IMR-90 (cell line): ENCODE data around the gene TMEM263. TPM values are rescaled to one million over a fixed set of nuclear protein-coding genes. Genes with fewer than 3 reads are reported as not detected.

Experiments used
- ATAC-seq: fragments of 200-7000 bp; cut with Tn5 transposase; 2 replicates; pipeline ENCODE4 v1.9.1; 2020; ENCODE audit warnings: low read depth, mild to moderate bottlenecking, moderate library complexity
- BruUV-seq: library from RNA; stranded (reverse); fragments of 400-500 nt; replicated peaks from 2 replicates; lab custom pipeline; 2021; lab: Mats Ljungman, UMichigan
- CTCF ChIA-PET: fragments of 300-600 bp; formaldehyde crosslinking; extraction: SDS; loops from one replicate; lab custom pipeline; 2021; ENCODE audit warnings: antibody characterized with exemption; lab: Yijun Ruan, JAX
- POLR2A ChIA-PET: fragments of 300-600 bp; sonication (Branson Sonifier 250); formaldehyde crosslinking; loops from one replicate; lab custom pipeline; 2022; ENCODE audit warnings: antibody characterized with exemption; ENCODE audit not compliant: unreplicated experiment; lab: Charles Lee
- DNase-seq: peaks from one replicate; pipeline ENCODE4 v3.0.0; 2013
- H2AFZ ChIP-seq: replicated peaks from 2 replicates; pipeline ENCODE3; 2013; ENCODE audit warnings: low read length, mild to moderate bottlenecking; ENCODE audit not compliant: poor library complexity
- H2AK5ac ChIP-seq: 2 replicates; pipeline ENCODE4 v1.6.1; 2013; ENCODE audit warnings: low read depth, low read length, inconsistent platforms
- H2AK9ac ChIP-seq: replicated peaks from 2 replicates; pipeline ENCODE3; 2013; ENCODE audit warnings: mild to moderate bottlenecking, low read depth, low read length, moderate library complexity; ENCODE audit not compliant: poor library complexity
- H2BK120ac ChIP-seq: 2 replicates; pipeline ENCODE4 v1.6.1; 2013; ENCODE audit warnings: low read depth, low read length, inconsistent platforms
- H2BK15ac ChIP-seq: 3 replicates; pipeline ENCODE4 v1.6.1; 2013; ENCODE audit warnings: low read depth, low read length, inconsistent platforms
- H2BK20ac ChIP-seq: 2 replicates; pipeline ENCODE4 v1.6.1; 2013; ENCODE audit warnings: low read depth, mild to moderate bottlenecking, inconsistent platforms, low read length, moderate library complexity
- H2BK5ac ChIP-seq: 2 replicates; pipeline ENCODE4 v1.6.1; 2013; ENCODE audit warnings: mild to moderate bottlenecking, low read depth, low read length, inconsistent platforms; ENCODE audit not compliant: poor library complexity, severe bottlenecking
- H3K14ac ChIP-seq: replicated peaks from 2 replicates; pipeline ENCODE4 v1.6.1; 2013; ENCODE audit warnings: low read depth, low read length, inconsistent platforms
- H3K18ac ChIP-seq: 2 replicates; pipeline ENCODE4 v1.6.1; 2013; ENCODE audit warnings: low read depth, low read length, control low read depth
- H3K23ac ChIP-seq: 2 replicates; pipeline ENCODE4 v1.6.1; 2013; ENCODE audit warnings: low read depth, low read length, inconsistent platforms
- H3K27ac ChIP-seq: 2 replicates; pipeline ENCODE4 v1.5.1; 2013; ENCODE audit warnings: mild to moderate bottlenecking, control low read depth, low read length; ENCODE audit not compliant: insufficient read depth
- H3K27me3 ChIP-seq: 2 replicates; pipeline ENCODE4 v1.6.1; 2013; ENCODE audit warnings: low read length; ENCODE audit not compliant: control insufficient read depth, insufficient read depth
- H3K36me3 ChIP-seq: 2 replicates; pipeline ENCODE4 v1.6.1; 2013; ENCODE audit warnings: low read length, mixed read lengths; ENCODE audit not compliant: control insufficient read depth, insufficient read depth
- H3K4ac ChIP-seq: 2 replicates; pipeline ENCODE4 v1.6.1; 2013; ENCODE audit warnings: low read depth, low read length, inconsistent platforms
- H3K4me1 ChIP-seq: 2 replicates; pipeline ENCODE4 v1.6.1; 2013; ENCODE audit warnings: low read length, mixed read lengths; ENCODE audit not compliant: control insufficient read depth, insufficient read depth
- H3K4me2 ChIP-seq: 2 replicates; pipeline ENCODE4 v1.6.1; 2013; ENCODE audit warnings: low read depth, mild to moderate bottlenecking, control low read depth, low read length, moderate library complexity
- H3K4me3 ChIP-seq: 2 replicates; pipeline ENCODE4 v1.5.1; 2013; ENCODE audit warnings: low read depth, mild to moderate bottlenecking, control low read depth, low read length, moderate library complexity; ENCODE audit not compliant: insufficient read depth
- H3K56ac ChIP-seq: 2 replicates; pipeline ENCODE4 v1.6.1; 2013; ENCODE audit warnings: low read length, inconsistent platforms; ENCODE audit not compliant: insufficient read depth; ENCODE audit errors: extremely low read depth
- H3K79me1 ChIP-seq, 2 experiments: 2 replicates each; pipeline ENCODE4 v1.6.1; 2013; ENCODE audit warnings: low read length in 2 of 2, inconsistent platforms in 1 of 2, low read depth in 1 of 2
- H3K9ac ChIP-seq: 2 replicates; pipeline ENCODE4 v1.6.1; 2013; ENCODE audit warnings: low read depth, low read length, control low read depth
- H3K9me1 ChIP-seq: 2 replicates; pipeline ENCODE4 v1.6.1; 2013; ENCODE audit warnings: low read length, inconsistent platforms; ENCODE audit not compliant: insufficient read depth
- H3K9me3 ChIP-seq: 2 replicates; pipeline ENCODE4 v1.6.1; 2013; ENCODE audit warnings: low read length; ENCODE audit not compliant: control insufficient read depth, insufficient read depth
- H4K20me1 ChIP-seq: 2 replicates; pipeline ENCODE4 v1.6.1; 2013; ENCODE audit warnings: low read length, inconsistent platforms; ENCODE audit not compliant: insufficient read depth
- H4K5ac ChIP-seq: 2 replicates; pipeline ENCODE4 v1.6.1; 2013; ENCODE audit warnings: mild to moderate bottlenecking, low read depth, low read length, control low read depth
- H4K8ac ChIP-seq, 2 experiments: 2 replicates each; pipeline ENCODE4 v1.6.1; 2013; ENCODE audit warnings: low read depth in 2 of 2, low read length in 2 of 2, control low read depth in 1 of 2, inconsistent platforms in 1 of 2
- H4K91ac ChIP-seq: 2 replicates; pipeline ENCODE4 v1.6.1; 2013; ENCODE audit warnings: low read depth, low read length, inconsistent platforms; ENCODE audit not compliant: insufficient read depth
- MXI1 ChIP-seq: IDR thresholded peaks from 2 replicates; pipeline ENCODE4 v1.6.1; 2012; ENCODE audit warnings: low read depth, mild to moderate bottlenecking, low read length, moderate library complexity, borderline replicate concordance
- RCOR1 ChIP-seq: IDR thresholded peaks from 2 replicates; pipeline ENCODE4 v1.6.1; 2012; ENCODE audit warnings: mild to moderate bottlenecking, low read length, improper control_type of control experiment; ENCODE audit not compliant: insufficient replicate concordance
- RFX5 ChIP-seq: IDR thresholded peaks from 2 replicates; pipeline ENCODE4 v1.8.0; 2012; ENCODE audit warnings: low read depth, mild to moderate bottlenecking, low read length, moderate library complexity
- WGBS, 2 experiments: methylation state at CpG; one replicate each; pipeline versions ENCODE4 v1.1.5 to v1.1.7; 2013; ENCODE audit warnings: missing lambda C conversion rate in 2 of 2; ENCODE audit not compliant: insufficient read length in 1 of 2; ENCODE audit errors: extremely low coverage in 2 of 2; 5-methylcytosine and 5-hydroxymethylcytosine counted together
- dilution Hi-C: fragments of 300-500 bp; cut with HindIII; formaldehyde crosslinking; loops from one replicate; pipeline ENCODE4 v1.14.3; 2018; ENCODE audit warnings: low sequenced_read_pairs; ENCODE audit not compliant: unreplicated experiment
- in situ Hi-C: fragments of 300-500 bp; cut with MboI; formaldehyde crosslinking; loops from 3 replicates; pipeline ENCODE4 v1.14.3; 2019; ENCODE audit warnings: low sequenced_read_pairs, inconsistent platforms, mixed read lengths
- intact Hi-C: fragments of 100-400 bp; cut with micrococcal nuclease; formaldehyde crosslinking; loops from 2 replicates; pipeline ENCODE4 v1.10.0; 2022
- polyA plus RNA-seq, 3 experiments: library from polyadenylated mRNA; depleted of rRNA; stranded (reverse); fragments of >200 nt; gene quantifications; 2 replicates each; pipeline ENCODE4 v1.2.3, GENCODE V29; 2012; ENCODE audit warnings: low replicate concordance in 1 of 3
- total RNA-seq: library from RNA; depleted of rRNA; stranded (reverse); fragments of >200 nt; gene quantifications from 2 replicates; pipeline ENCODE4 v1.2.3, GENCODE V29; 2012
- TF ChIP-seq, protein P1 (sequence below): conservative IDR thresholded peaks from 2 replicates; pipeline ENCODE4 v1.5.1; 2012; ENCODE audit warnings: mild to moderate bottlenecking, low read depth, low read length, improper control_type of control experiment

Gene TMEM263
- total and polyA plus RNA-seq, 2 of the 4 experiments (the other 2 are of a cell fraction): 47.9 to 99.7 TPM

DNA sequence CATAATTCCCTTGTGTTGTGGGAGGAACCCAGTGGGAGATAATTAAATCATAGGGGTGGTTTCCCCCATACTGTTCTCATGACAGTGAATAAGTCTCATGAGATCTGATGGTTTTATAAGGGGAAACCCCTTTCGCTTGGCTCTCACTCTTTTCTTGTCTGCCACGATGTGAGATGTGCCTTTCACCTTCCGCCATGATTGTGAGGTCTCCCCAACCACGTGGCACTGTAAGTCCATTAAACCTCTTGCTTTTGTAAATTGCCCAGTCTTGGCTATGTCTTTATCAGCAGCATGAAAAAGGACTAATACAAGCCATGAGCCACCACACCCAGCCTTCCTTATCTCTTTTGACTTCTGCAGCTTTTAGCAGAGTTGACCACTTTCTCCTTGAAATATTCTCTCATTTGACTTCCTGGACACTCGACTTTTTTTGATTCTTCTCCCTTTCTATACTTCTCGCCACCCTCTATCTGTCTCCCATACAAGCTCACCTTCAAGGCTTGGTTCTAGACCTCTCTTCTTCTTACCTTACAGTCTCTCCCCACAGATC lies 29.0 kb downstream of the TMEM263 start:
- Histone ChIP-seq H3K4me2 (no peak overlapping the region), H2AK9ac (no peak overlapping the region), H2BK15ac (no peak overlapping the region), H2BK120ac (no peak overlapping the region), H3K4me1 (peaks cover 14% of the 10 kb centered on the region), H3K23ac (no peak overlapping the region), H3K9me3 (no peaks in the 10 kb centered on the region), H3K18ac (no peak overlapping the region), H2BK5ac (no peak overlapping the region), H3K9me1 (peaks cover 25% of the 10 kb centered on the region), H2AK5ac (no peak overlapping the region), H3K4me3 (no peak overlapping the region), H3K56ac (no peak overlapping the region), H4K91ac (no peak overlapping the region), H4K5ac (no peak overlapping the region), H3K9ac (no peak overlapping the region), H3K14ac (no peak overlapping the region), H4K20me1 (0 out of 2 replicates have a peak, but pooled peaks cover 3% of the 10 kb centered on the region), H4K8ac (no peak overlapping the region), H3K27me3 (no peaks in the 10 kb centered on the region), H3K79me1 (peaks cover 16 to 28% of the 10 kb centered on the region in 2 experiments), H3K36me3 (peaks cover 2% of the 10 kb centered on the region; the same call in 1 of the 2 replicates), H3K27ac (no peak overlapping the region), H3K4ac (no peak overlapping the region), H2AFZ (no peak overlapping the region), H2BK20ac (no peak overlapping the region)
- TF ChIP-seq RFX5 (no peak), RCOR1 (no peak), MXI1 (no peak)
- TF ChIP-seq, protein P1, sequence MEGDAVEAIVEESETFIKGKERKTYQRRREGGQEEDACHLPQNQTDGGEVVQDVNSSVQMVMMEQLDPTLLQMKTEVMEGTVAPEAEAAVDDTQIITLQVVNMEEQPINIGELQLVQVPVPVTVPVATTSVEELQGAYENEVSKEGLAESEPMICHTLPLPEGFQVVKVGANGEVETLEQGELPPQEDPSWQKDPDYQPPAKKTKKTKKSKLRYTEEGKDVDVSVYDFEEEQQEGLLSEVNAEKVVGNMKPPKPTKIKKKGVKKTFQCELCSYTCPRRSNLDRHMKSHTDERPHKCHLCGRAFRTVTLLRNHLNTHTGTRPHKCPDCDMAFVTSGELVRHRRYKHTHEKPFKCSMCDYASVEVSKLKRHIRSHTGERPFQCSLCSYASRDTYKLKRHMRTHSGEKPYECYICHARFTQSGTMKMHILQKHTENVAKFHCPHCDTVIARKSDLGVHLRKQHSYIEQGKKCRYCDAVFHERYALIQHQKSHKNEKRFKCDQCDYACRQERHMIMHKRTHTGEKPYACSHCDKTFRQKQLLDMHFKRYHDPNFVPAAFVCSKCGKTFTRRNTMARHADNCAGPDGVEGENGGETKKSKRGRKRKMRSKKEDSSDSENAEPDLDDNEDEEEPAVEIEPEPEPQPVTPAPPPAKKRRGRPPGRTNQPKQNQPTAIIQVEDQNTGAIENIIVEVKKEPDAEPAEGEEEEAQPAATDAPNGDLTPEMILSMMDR: no peak
- DNase-seq (no peak), ATAC-seq (no peak)
- 100% methylated on average over 1 of the region's 6 CpGs; no CpG with 5 or more reads in 1 of the 2 experiments for WGBS, 2 experiments
- ChIA-PET POLR2A (no interaction called here), CTCF (no interaction called here)
- BruUV-seq: no TSS peak
- in situ Hi-C loops: no loop called here
- intact Hi-C loops: no loop called here
- dilution Hi-C loops: no loop called here
